MCF 10A (cell line): ENCODE measurements around the gene SRGAP3. TPM values are rescaled to one million over a fixed set of nuclear protein-coding genes. Genes with fewer than 3 reads are reported as not detected.

Experiments
- BruUV-seq: library from RNA; stranded (reverse); fragments of 400-500 nt; replicated peaks from 2 replicates; lab custom pipeline; 2021; lab: Mats Ljungman, UMichigan
- CTCF ChIA-PET: fragments of 300-600 bp; sonication (Branson Sonifier 250); formaldehyde crosslinking; extraction: SDS; loops from one replicate; lab custom pipeline; 2021; ENCODE audit warnings: antibody characterized with exemption, inconsistent platforms; lab: Yijun Ruan, JAX
- POLR2A ChIA-PET: fragments of 300-600, 350-650 bp; sonication (Branson Sonifier 250); formaldehyde crosslinking; extraction: SDS; loops from one replicate; lab custom pipeline; 2020; ENCODE audit warnings: antibody characterized with exemption, inconsistent platforms; lab: Yijun Ruan, JAX
- DNase-seq: peaks from one replicate; pipeline ENCODE4 v3.0.0-alpha.2; 2018; ENCODE audit not compliant: unreplicated experiment
- H3K27ac Mint-ChIP-seq: one replicate; pipeline ENCODE4 v1.8.0; 2022; ENCODE audit warnings: mild to moderate bottlenecking, low read depth, mixed read lengths; ENCODE audit not compliant: unreplicated experiment
- H3K27me3 Mint-ChIP-seq: one replicate; pipeline ENCODE4 v1.8.0; 2022; ENCODE audit warnings: mixed read lengths; ENCODE audit not compliant: insufficient read depth, unreplicated experiment
- H3K36me3 Mint-ChIP-seq: one replicate; pipeline ENCODE4 v1.8.0; 2022; ENCODE audit warnings: mild to moderate bottlenecking, moderate library complexity, mixed read lengths; ENCODE audit not compliant: insufficient read depth, unreplicated experiment
- H3K4me1 Mint-ChIP-seq: one replicate; pipeline ENCODE4 v1.8.0; 2022; ENCODE audit warnings: mixed read lengths; ENCODE audit not compliant: insufficient read depth, unreplicated experiment
- H3K4me3 Mint-ChIP-seq: one replicate; pipeline ENCODE4 v1.8.0; 2022; ENCODE audit warnings: mild to moderate bottlenecking, moderate library complexity, mixed read lengths; ENCODE audit not compliant: unreplicated experiment
- H3K9me3 Mint-ChIP-seq: one replicate; pipeline ENCODE4 v1.8.0; 2022; ENCODE audit warnings: mixed read lengths; ENCODE audit not compliant: unreplicated experiment
- CTCF ChIP-seq: fragments of 200-600 bp; IDR thresholded peaks from one replicate; pipeline ENCODE4 v1.8.0; 2022; ENCODE audit warnings: antibody characterized with exemption, mild to moderate bottlenecking; ENCODE audit not compliant: unreplicated experiment
- intact Hi-C: fragments of 100-400 bp; cut with micrococcal nuclease; formaldehyde crosslinking; loops from 2 replicates; pipeline ENCODE4 v1.14.1; 2022
- total RNA-seq: library from RNA; stranded (reverse); gene quantifications from 2 replicates; pipeline ENCODE4 v1.2.3, GENCODE V29; 2022

SRGAP3 gene
- total RNA-seq, 1 experiment from 2014 or later: 19.8 TPM

- Mint-ChIP-seq H3K4me1 (no peaks in the 10 kb centered on the region), H3K27me3 (no peaks in the 10 kb centered on the region), H3K27ac (no peak overlapping the region), H3K36me3 (peaks cover 28% of the 10 kb centered on the region), H3K4me3 (no peak overlapping the region), H3K9me3 (no peaks in the 10 kb centered on the region)
- DNase-seq: no peak
- CTCF ChIA-PET: no interaction called here
- intact Hi-C loops: no loop called here
- BruUV-seq: no TSS peak
- no peak for TF ChIP-seq CTCF
- POLR2A ChIA-PET: no interaction called here
Measured at GRCh38 chr3:9019259-9019961, 230.0 kb downstream of the SRGAP3 start.

GRCh38 chr3:9015250-9015649 is 234.2 kb downstream of the SRGAP3 start:
- no TSS peak for BruUV-seq
- peaks cover 32% of the 10 kb centered on the region for H3K36me3 Mint-ChIP-seq
- intact Hi-C loops: no loop called here
- H3K4me3 Mint-ChIP-seq: no peak overlapping the region
- H3K9me3 Mint-ChIP-seq: no peaks in the 10 kb centered on the region
- H3K4me1 Mint-ChIP-seq: no peaks in the 10 kb centered on the region
- no peaks in the 10 kb centered on the region for H3K27me3 Mint-ChIP-seq
- CTCF ChIA-PET: interaction anchor here (0.7 kb wide), 1 partner anchor 353 kb away, joined by 3 read pairs; no protein-coding TSS in a partner anchor
- no peak for DNase-seq
- no peak for TF ChIP-seq CTCF
- no peak overlapping the region for H3K27ac Mint-ChIP-seq
- POLR2A ChIA-PET: no interaction called here

GRCh38 chr3:9013782-9014563 is 235.5 kb downstream of the SRGAP3 start:
- H3K4me3 Mint-ChIP-seq: no peak overlapping the region
- DNase-seq: no peak
- intact Hi-C loops: no loop called here
- BruUV-seq: no TSS peak
- H3K36me3 Mint-ChIP-seq: peaks cover 28% of the 10 kb centered on the region
- no peaks in the 10 kb centered on the region for H3K9me3 Mint-ChIP-seq
- H3K27ac Mint-ChIP-seq: no peak overlapping the region
- no peak for TF ChIP-seq CTCF
- ChIA-PET CTCF (interaction anchor here (0.6 to 1.1 kb wide), 3 partner anchors 43 to 404 kb away, joined by 3 read pairs; no protein-coding TSS in a partner anchor), POLR2A (interaction anchor here (0.6 kb wide), 1 partner anchor 456 kb away, joined by 3 read pairs; no protein-coding TSS in a partner anchor)
- no peaks in the 10 kb centered on the region for H3K4me1 Mint-ChIP-seq
- no peaks in the 10 kb centered on the region for H3K27me3 Mint-ChIP-seq

GRCh38 chr3:9012521-9012920 is 236.9 kb downstream of the SRGAP3 start:
- Mint-ChIP-seq H3K27me3 (no peaks in the 10 kb centered on the region), H3K27ac (no peak overlapping the region), H3K9me3 (no peaks in the 10 kb centered on the region), H3K4me3 (no peak overlapping the region), H3K4me1 (no peaks in the 10 kb centered on the region), H3K36me3 (peaks cover 32% of the 10 kb centered on the region)
- ChIA-PET POLR2A (interaction anchor here (0.9 kb wide), 1 partner anchor 278 kb away, joined by 3 read pairs; no protein-coding TSS in a partner anchor), CTCF (interaction anchor here (0.7 to 1.6 kb wide), 4 partner anchors 9 to 290 kb away, joined by 3 read pairs; no protein-coding TSS in a partner anchor)
- TF ChIP-seq CTCF: no peak
- no TSS peak for BruUV-seq
- intact Hi-C loops: no loop called here
- no peak for DNase-seq
